IMR-90 (cell line): Measurements from ENCODE around the gene COL13A1. TPM values are rescaled to one million over a fixed set of nuclear protein-coding genes. Genes with fewer than 3 reads are reported as not detected.

Experiments used
- ATAC-seq: fragments of 200-7000 bp; cut with Tn5 transposase; 2 replicates; pipeline ENCODE4 v1.9.1; 2020; ENCODE audit warnings: low read depth, mild to moderate bottlenecking, moderate library complexity
- BruUV-seq: library from RNA; stranded (reverse); fragments of 400-500 nt; replicated peaks from 2 replicates; lab custom pipeline; 2021; lab: Mats Ljungman, UMichigan
- CTCF ChIA-PET: fragments of 300-600 bp; formaldehyde crosslinking; extraction: SDS; loops from one replicate; lab custom pipeline; 2021; ENCODE audit warnings: antibody characterized with exemption; lab: Yijun Ruan, JAX
- POLR2A ChIA-PET: fragments of 300-600 bp; sonication (Branson Sonifier 250); formaldehyde crosslinking; loops from one replicate; lab custom pipeline; 2022; ENCODE audit warnings: antibody characterized with exemption; ENCODE audit not compliant: unreplicated experiment; lab: Charles Lee
- DNase-seq: peaks from one replicate; pipeline ENCODE4 v3.0.0; 2013
- H2AFZ ChIP-seq: replicated peaks from 2 replicates; pipeline ENCODE3; 2013; ENCODE audit warnings: low read length, mild to moderate bottlenecking; ENCODE audit not compliant: poor library complexity
- H2AK5ac ChIP-seq: 2 replicates; pipeline ENCODE4 v1.6.1; 2013; ENCODE audit warnings: low read depth, low read length, inconsistent platforms
- H2AK9ac ChIP-seq: replicated peaks from 2 replicates; pipeline ENCODE3; 2013; ENCODE audit warnings: mild to moderate bottlenecking, low read depth, low read length, moderate library complexity; ENCODE audit not compliant: poor library complexity
- H2BK120ac ChIP-seq: 2 replicates; pipeline ENCODE4 v1.6.1; 2013; ENCODE audit warnings: low read depth, low read length, inconsistent platforms
- H2BK15ac ChIP-seq: 3 replicates; pipeline ENCODE4 v1.6.1; 2013; ENCODE audit warnings: low read depth, low read length, inconsistent platforms
- H2BK20ac ChIP-seq: 2 replicates; pipeline ENCODE4 v1.6.1; 2013; ENCODE audit warnings: low read depth, mild to moderate bottlenecking, inconsistent platforms, low read length, moderate library complexity
- H2BK5ac ChIP-seq: 2 replicates; pipeline ENCODE4 v1.6.1; 2013; ENCODE audit warnings: mild to moderate bottlenecking, low read depth, low read length, inconsistent platforms; ENCODE audit not compliant: poor library complexity, severe bottlenecking
- H3K14ac ChIP-seq: replicated peaks from 2 replicates; pipeline ENCODE4 v1.6.1; 2013; ENCODE audit warnings: low read depth, low read length, inconsistent platforms
- H3K18ac ChIP-seq: 2 replicates; pipeline ENCODE4 v1.6.1; 2013; ENCODE audit warnings: low read depth, low read length, control low read depth
- H3K23ac ChIP-seq: 2 replicates; pipeline ENCODE4 v1.6.1; 2013; ENCODE audit warnings: low read depth, low read length, inconsistent platforms
- H3K27ac ChIP-seq: 2 replicates; pipeline ENCODE4 v1.5.1; 2013; ENCODE audit warnings: mild to moderate bottlenecking, control low read depth, low read length; ENCODE audit not compliant: insufficient read depth
- H3K27me3 ChIP-seq: 2 replicates; pipeline ENCODE4 v1.6.1; 2013; ENCODE audit warnings: low read length; ENCODE audit not compliant: control insufficient read depth, insufficient read depth
- H3K36me3 ChIP-seq: 2 replicates; pipeline ENCODE4 v1.6.1; 2013; ENCODE audit warnings: low read length, mixed read lengths; ENCODE audit not compliant: control insufficient read depth, insufficient read depth
- H3K4ac ChIP-seq: 2 replicates; pipeline ENCODE4 v1.6.1; 2013; ENCODE audit warnings: low read depth, low read length, inconsistent platforms
- H3K4me1 ChIP-seq: 2 replicates; pipeline ENCODE4 v1.6.1; 2013; ENCODE audit warnings: low read length, mixed read lengths; ENCODE audit not compliant: control insufficient read depth, insufficient read depth
- H3K4me2 ChIP-seq: 2 replicates; pipeline ENCODE4 v1.6.1; 2013; ENCODE audit warnings: low read depth, mild to moderate bottlenecking, control low read depth, low read length, moderate library complexity
- H3K4me3 ChIP-seq: 2 replicates; pipeline ENCODE4 v1.5.1; 2013; ENCODE audit warnings: low read depth, mild to moderate bottlenecking, control low read depth, low read length, moderate library complexity; ENCODE audit not compliant: insufficient read depth
- H3K56ac ChIP-seq: 2 replicates; pipeline ENCODE4 v1.6.1; 2013; ENCODE audit warnings: low read length, inconsistent platforms; ENCODE audit not compliant: insufficient read depth; ENCODE audit errors: extremely low read depth
- H3K79me1 ChIP-seq, 2 experiments: 2 replicates each; pipeline ENCODE4 v1.6.1; 2013; ENCODE audit warnings: low read length in 2 of 2, inconsistent platforms in 1 of 2, low read depth in 1 of 2
- H3K9ac ChIP-seq: 2 replicates; pipeline ENCODE4 v1.6.1; 2013; ENCODE audit warnings: low read depth, low read length, control low read depth
- H3K9me1 ChIP-seq: 2 replicates; pipeline ENCODE4 v1.6.1; 2013; ENCODE audit warnings: low read length, inconsistent platforms; ENCODE audit not compliant: insufficient read depth
- H3K9me3 ChIP-seq: 2 replicates; pipeline ENCODE4 v1.6.1; 2013; ENCODE audit warnings: low read length; ENCODE audit not compliant: control insufficient read depth, insufficient read depth
- H4K20me1 ChIP-seq: 2 replicates; pipeline ENCODE4 v1.6.1; 2013; ENCODE audit warnings: low read length, inconsistent platforms; ENCODE audit not compliant: insufficient read depth
- H4K5ac ChIP-seq: 2 replicates; pipeline ENCODE4 v1.6.1; 2013; ENCODE audit warnings: mild to moderate bottlenecking, low read depth, low read length, control low read depth
- H4K8ac ChIP-seq, 2 experiments: 2 replicates each; pipeline ENCODE4 v1.6.1; 2013; ENCODE audit warnings: low read depth in 2 of 2, low read length in 2 of 2, control low read depth in 1 of 2, inconsistent platforms in 1 of 2
- H4K91ac ChIP-seq: 2 replicates; pipeline ENCODE4 v1.6.1; 2013; ENCODE audit warnings: low read depth, low read length, inconsistent platforms; ENCODE audit not compliant: insufficient read depth
- CHD1 ChIP-seq: IDR thresholded peaks from 2 replicates; pipeline ENCODE4 v1.6.1; 2012; ENCODE audit warnings: low read depth, low read length, improper control_type of control experiment
- FOS ChIP-seq: fragments of 150-350 bp; IDR thresholded peaks from 2 replicates; pipeline ENCODE4 v1.6.1; 2016; ENCODE audit warnings: low read depth, low read length
- MAFK ChIP-seq: IDR thresholded peaks from 2 replicates; pipeline ENCODE4 v1.6.1; 2012; ENCODE audit warnings: low read depth, low read length, improper control_type of control experiment
- NFE2L2 ChIP-seq: fragments of 150-350 bp; IDR thresholded peaks from 2 replicates; pipeline ENCODE4 v1.6.1; 2016; ENCODE audit warnings: low read depth, mild to moderate bottlenecking, low read length
- POLR2A ChIP-seq: IDR thresholded peaks from 2 replicates; pipeline ENCODE4 v1.6.1; 2012; ENCODE audit warnings: mild to moderate bottlenecking, low read depth, low read length
- RCOR1 ChIP-seq: IDR thresholded peaks from 2 replicates; pipeline ENCODE4 v1.6.1; 2012; ENCODE audit warnings: mild to moderate bottlenecking, low read length, improper control_type of control experiment; ENCODE audit not compliant: insufficient replicate concordance
- SMC3 ChIP-seq: fragments of 150-350 bp; IDR thresholded peaks from 2 replicates; pipeline ENCODE4 v1.6.1; 2016; ENCODE audit warnings: low read depth, mild to moderate bottlenecking, antibody characterized with exemption, low read length, moderate library complexity
- WGBS, 2 experiments: methylation state at CpG; one replicate each; pipeline versions ENCODE4 v1.1.5 to v1.1.7; 2013; ENCODE audit warnings: missing lambda C conversion rate in 2 of 2; ENCODE audit not compliant: insufficient read length in 1 of 2; ENCODE audit errors: extremely low coverage in 2 of 2; 5-methylcytosine and 5-hydroxymethylcytosine counted together
- dilution Hi-C: fragments of 300-500 bp; cut with HindIII; formaldehyde crosslinking; loops from one replicate; pipeline ENCODE4 v1.14.3; 2018; ENCODE audit warnings: low sequenced_read_pairs; ENCODE audit not compliant: unreplicated experiment
- in situ Hi-C: fragments of 300-500 bp; cut with MboI; formaldehyde crosslinking; loops from 3 replicates; pipeline ENCODE4 v1.14.3; 2019; ENCODE audit warnings: low sequenced_read_pairs, inconsistent platforms, mixed read lengths
- intact Hi-C: fragments of 100-400 bp; cut with micrococcal nuclease; formaldehyde crosslinking; loops from 2 replicates; pipeline ENCODE4 v1.10.0; 2022
- polyA plus RNA-seq, 3 experiments: library from polyadenylated mRNA; depleted of rRNA; stranded (reverse); fragments of >200 nt; gene quantifications; 2 replicates each; pipeline ENCODE4 v1.2.3, GENCODE V29; 2012; ENCODE audit warnings: low replicate concordance in 1 of 3
- total RNA-seq: library from RNA; depleted of rRNA; stranded (reverse); fragments of >200 nt; gene quantifications from 2 replicates; pipeline ENCODE4 v1.2.3, GENCODE V29; 2012
- TF ChIP-seq, protein P1 (sequence below): conservative IDR thresholded peaks from 2 replicates; pipeline ENCODE4 v1.5.1; 2012; ENCODE audit warnings: mild to moderate bottlenecking, low read depth, low read length, improper control_type of control experiment

COL13A1 gene
- total and polyA plus RNA-seq, 2 of the 4 experiments (the other 2 are of a cell fraction) = 12.2 to 31.3 TPM

GRCh38 chr10:69772933-69773704 is 28.6 kb upstream of the COL13A1 start:
- H4K5ac ChIP-seq = no peak overlapping the region
- no peak overlapping the region for H3K27ac ChIP-seq
- no peak overlapping the region for H4K91ac ChIP-seq
- H2BK120ac ChIP-seq = no peak overlapping the region
- POLR2A ChIA-PET = no interaction called here
- H2AK5ac ChIP-seq = no peak overlapping the region
- 76% methylated on average over 3 of the region's 8 CpGs; no CpG with 5 or more reads in 1 of the 2 experiments for WGBS, 2 experiments
- no peaks in the 10 kb centered on the region for H3K36me3 ChIP-seq
- ATAC-seq (no peak), DNase-seq (no peak)
- no peak overlapping the region for H3K14ac ChIP-seq
- no peak overlapping the region for H3K4ac ChIP-seq
- H3K9me3 ChIP-seq = no peaks in the 10 kb centered on the region
- no peaks in the 10 kb centered on the region for H4K20me1 ChIP-seq
- H2BK20ac ChIP-seq = no peak overlapping the region
- no peak overlapping the region for H2AFZ ChIP-seq
- dilution Hi-C loops (no loop called here), in situ Hi-C loops (no loop called here), intact Hi-C loops (no loop called here)
- no TSS peak for BruUV-seq
- peaks cover 18% of the 10 kb centered on the region for H3K9me1 ChIP-seq
- H3K56ac ChIP-seq = no peak overlapping the region
- peaks cover 29% of the 10 kb centered on the region for H3K27me3 ChIP-seq
- CTCF ChIA-PET = interaction anchor here (0.9 kb wide), 1 partner anchor 15 kb away, joined by 3 read pairs; no protein-coding TSS in a partner anchor
- no peak overlapping the region for H3K9ac ChIP-seq
- no peak overlapping the region for H3K4me3 ChIP-seq
- H4K8ac ChIP-seq = no peak overlapping the region
- no peak overlapping the region for H3K4me2 ChIP-seq
- no peak overlapping the region for H3K18ac ChIP-seq
- peaks cover 14% of the 10 kb centered on the region for H3K4me1 ChIP-seq
- H2BK15ac ChIP-seq = no peak overlapping the region
- TF ChIP-seq FOS = no peak
- TF ChIP-seq, protein P1, sequence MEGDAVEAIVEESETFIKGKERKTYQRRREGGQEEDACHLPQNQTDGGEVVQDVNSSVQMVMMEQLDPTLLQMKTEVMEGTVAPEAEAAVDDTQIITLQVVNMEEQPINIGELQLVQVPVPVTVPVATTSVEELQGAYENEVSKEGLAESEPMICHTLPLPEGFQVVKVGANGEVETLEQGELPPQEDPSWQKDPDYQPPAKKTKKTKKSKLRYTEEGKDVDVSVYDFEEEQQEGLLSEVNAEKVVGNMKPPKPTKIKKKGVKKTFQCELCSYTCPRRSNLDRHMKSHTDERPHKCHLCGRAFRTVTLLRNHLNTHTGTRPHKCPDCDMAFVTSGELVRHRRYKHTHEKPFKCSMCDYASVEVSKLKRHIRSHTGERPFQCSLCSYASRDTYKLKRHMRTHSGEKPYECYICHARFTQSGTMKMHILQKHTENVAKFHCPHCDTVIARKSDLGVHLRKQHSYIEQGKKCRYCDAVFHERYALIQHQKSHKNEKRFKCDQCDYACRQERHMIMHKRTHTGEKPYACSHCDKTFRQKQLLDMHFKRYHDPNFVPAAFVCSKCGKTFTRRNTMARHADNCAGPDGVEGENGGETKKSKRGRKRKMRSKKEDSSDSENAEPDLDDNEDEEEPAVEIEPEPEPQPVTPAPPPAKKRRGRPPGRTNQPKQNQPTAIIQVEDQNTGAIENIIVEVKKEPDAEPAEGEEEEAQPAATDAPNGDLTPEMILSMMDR = no peak
- no peak for TF ChIP-seq SMC3
- no peak for TF ChIP-seq RCOR1
- no peak for TF ChIP-seq CHD1
- no peak for TF ChIP-seq POLR2A
- TF ChIP-seq MAFK = no peak
- no peak for TF ChIP-seq NFE2L2
- H2AK9ac ChIP-seq = no peak overlapping the region
- no peak overlapping the region for H3K23ac ChIP-seq
- H2BK5ac ChIP-seq = no peak overlapping the region
- 0 out of 4 replicates have a peak, but pooled peaks cover 0 to 3% of the 10 kb centered on the region in 2 experiments for H3K79me1 ChIP-seq
